CD4-positive, alpha-beta T cell treated with Interleukin-12 subunit alpha and Interleukin-12 subunit beta, for 1 hour (primary cell): ENCODE data around the gene POP5.
"Not testable (repeated sequence)": the region's sequence is repeated elsewhere in the genome, so short reads cannot be mapped to it uniquely, and the experiment has no call there.

Source experiments
- DNase-seq: peaks from one replicate; pipeline ENCODE4 v3.0.0-alpha.2; 2020

POP5 gene

GRCh38 chr12:120536064-120536791 lies 45.0 kb downstream of the POP5 start:
- DNase-seq = peak; percentile 50

- DNase-seq = peak; percentile 60
Observed at GRCh38 chr12:120534703-120535655, 46.2 kb downstream of the POP5 start.

- DNase-seq = peak; percentile 91
Observed at GRCh38 chr12:120534203-120534702, 46.9 kb downstream of the POP5 start, which contains the start of gene RNF10. Gene RNF10 (plus strand): TSS chr12:120534356. CDS start chr12:120534812, 456 bp downstream.

GRCh38 chr12:120532701-120533238 lies 48.4 kb downstream of the POP5 start:
- DNase-seq = no peak

GRCh38 chr12:120530418-120530761 lies 50.8 kb downstream of the POP5 start:
- DNase-seq = not testable (repeated sequence)

- no peak for DNase-seq
Observed at GRCh38 chr12:120529641-120530417, 51.4 kb downstream of the POP5 start.

GRCh38 chr12:120528861-120529525 lies 52.2 kb downstream of the POP5 start, which contains the start of gene COQ5:
Gene COQ5 (minus strand): TSS chr12:120529158. CDS start chr12:120529141, 17 bp downstream.
- DNase-seq = peak; percentile 89
